DMS53 (cell line): ENCODE data around the gene TMPRSS11A.

ENCODE experiments used
- DNase-seq: peaks from one replicate; lab custom pipeline; 2025; lab: John Stamatoyannopoulos, UW

TMPRSS11A gene

GRCh38 chr4:67869580-67870190 is 93.6 kb downstream of the TMPRSS11A start:
- no peak for DNase-seq

GRCh38 chr4:67861513-67861912 is 101.8 kb downstream of the TMPRSS11A start:
- no peak for DNase-seq
